Calu3 (cell line): ENCODE results near the gene NDUFA6. TPM values are rescaled to one million over a fixed set of nuclear protein-coding genes. Genes with fewer than 3 reads are reported as not detected.
A peak's percentile ranks its signal among the peaks of the same experiment; 100 is the strongest.
"Not testable (repeated sequence)": the region's sequence is repeated elsewhere in the genome, so short reads cannot be mapped to it uniquely, and the experiment has no call there.

ENCODE experiments used
- BruUV-seq: library from RNA; stranded (reverse); fragments of 400-500 nt; replicated peaks from 2 replicates; lab custom pipeline; 2021; lab: Mats Ljungman, UMichigan
- CTCF ChIA-PET: fragments of 300-600 bp; sonication (Branson Sonifier 250); formaldehyde crosslinking; loops from one replicate; lab custom pipeline; 2022; ENCODE audit warnings: antibody characterized with exemption; lab: Charles Lee
- DNase-seq: peaks from one replicate; pipeline ENCODE4 v3.0.0; 2022
- H3K27ac Mint-ChIP-seq: one replicate; pipeline ENCODE4 v1.8.0; 2022; ENCODE audit warnings: mixed read lengths; ENCODE audit not compliant: unreplicated experiment
- H3K27me3 Mint-ChIP-seq: one replicate; pipeline ENCODE4 v1.8.0; 2022; ENCODE audit warnings: mixed read lengths; ENCODE audit not compliant: unreplicated experiment
- H3K36me3 Mint-ChIP-seq: one replicate; pipeline ENCODE4 v1.8.0; 2022; ENCODE audit warnings: mild to moderate bottlenecking, moderate library complexity, mixed read lengths; ENCODE audit not compliant: insufficient read depth, unreplicated experiment
- H3K4me1 Mint-ChIP-seq: one replicate; pipeline ENCODE4 v1.8.0; 2022; ENCODE audit warnings: mild to moderate bottlenecking, low read depth, mixed read lengths; ENCODE audit not compliant: unreplicated experiment
- H3K4me3 Mint-ChIP-seq: one replicate; pipeline ENCODE4 v1.8.0; 2022; ENCODE audit warnings: mild to moderate bottlenecking, low read depth, moderate library complexity, mixed read lengths; ENCODE audit not compliant: unreplicated experiment
- H3K9me3 Mint-ChIP-seq: one replicate; pipeline ENCODE4 v1.8.0; 2022; ENCODE audit warnings: low read depth, mixed read lengths; ENCODE audit not compliant: unreplicated experiment
- CTCF ChIP-seq: fragments of 200-600 bp; IDR thresholded peaks from one replicate; pipeline ENCODE4 v1.8.0; 2022; ENCODE audit warnings: antibody characterized with exemption; ENCODE audit not compliant: unreplicated experiment
- intact Hi-C: fragments of 100-400 bp; cut with micrococcal nuclease; formaldehyde crosslinking; loops from one replicate; pipeline ENCODE4 v1.10.0; 2022; ENCODE audit not compliant: unreplicated experiment
- total RNA-seq: library from RNA; stranded (reverse); gene quantifications from 2 replicates; pipeline ENCODE4 v1.2.3, GENCODE V29; 2022

The NDUFA6 gene
- total RNA-seq, 1 experiment from 2014 or later: 61.6 TPM

GRCh38 chr22:42073621-42074041 lies 16.9 kb downstream of the NDUFA6 start:
- CTCF ChIA-PET: no interaction called here
- TF ChIP-seq CTCF: no peak
- peak overlapping the region; percentile 1 for H3K27ac Mint-ChIP-seq
- no peaks in the 10 kb centered on the region for H3K9me3 Mint-ChIP-seq
- DNase-seq: no peak
- no peaks in the 10 kb centered on the region for H3K4me1 Mint-ChIP-seq
- H3K27me3 Mint-ChIP-seq: no peaks in the 10 kb centered on the region
- H3K4me3 Mint-ChIP-seq: peak overlapping the region; percentile 47
- H3K36me3 Mint-ChIP-seq: peaks cover 17% of the 10 kb centered on the region
- intact Hi-C loops: loop anchor here (5.0 kb wide), 2 partner anchors 106 to 126 kb away; partner anchors contain the start of genes CENPM and SEPTIN3
- BruUV-seq: no TSS peak

- no peak for TF ChIP-seq CTCF
- Mint-ChIP-seq H3K4me3 (no peak overlapping the region), H3K27ac (peak overlapping the region; percentile 1), H3K4me1 (no peaks in the 10 kb centered on the region), H3K36me3 (peaks cover 17% of the 10 kb centered on the region), H3K27me3 (no peaks in the 10 kb centered on the region), H3K9me3 (no peaks in the 10 kb centered on the region)
- intact Hi-C loops: loop anchor here (5.0 kb wide), 2 partner anchors 105 to 125 kb away; partner anchors contain the start of genes CENPM and SEPTIN3
- CTCF ChIA-PET: no interaction called here
- no TSS peak for BruUV-seq
- DNase-seq: no peak
Observed at GRCh38 chr22:42072606-42073330, 17.8 kb downstream of the NDUFA6 start.

- H3K27me3 Mint-ChIP-seq, DNase-seq, H3K27ac Mint-ChIP-seq, BruUV-seq, H3K9me3 Mint-ChIP-seq, H3K4me1 Mint-ChIP-seq: not testable (repeated sequence)
- H3K36me3 Mint-ChIP-seq: peaks cover 17% of the 10 kb centered on the region
- intact Hi-C loops: loop anchor here (5.0 kb wide), 2 partner anchors 104 to 124 kb away; partner anchors contain the start of genes CENPM and SEPTIN3
- peak overlapping the region; percentile 75 for H3K4me3 Mint-ChIP-seq
- CTCF ChIA-PET: interaction anchor here (0.5 to 2.0 kb wide), 4 partner anchors 17 to 404 kb away, joined by 3 to 7 read pairs (median 6); partner anchors contain the start of genes NDUFA6 and WBP2NL
Observed at GRCh38 chr22:42071508-42071907, 19.1 kb downstream of the NDUFA6 start.

- Mint-ChIP-seq H3K27ac (peak within 1 kb of the TSS; percentile 67), H3K4me1 (no peaks in the 10 kb centered on the region), H3K27me3 (no peaks in the 10 kb centered on the region), H3K4me3 (peak within 1 kb of the TSS; percentile 75), H3K9me3 (no peaks in the 10 kb centered on the region), H3K36me3 (peaks cover 17% of the 10 kb centered on the region)
- intact Hi-C loops: loop anchor here (5.0 kb wide), 2 partner anchors 103 to 123 kb away; partner anchors contain the start of genes CENPM and SEPTIN3
- no peak for TF ChIP-seq CTCF
- CTCF ChIA-PET: interaction anchor here (0.5 to 2.0 kb wide), 5 partner anchors 18 to 404 kb away, joined by 3 to 7 read pairs (median 5); partner anchors contain the start of genes NDUFA6 and WBP2NL
- TSS peak; percentile 85 for BruUV-seq
- peak; percentile 95 for DNase-seq
Observed at GRCh38 chr22:42070517-42071422, 19.8 kb downstream of the NDUFA6 start, which contains the start of gene NAGA. Gene NAGA, minus strand, starts transcription at chr22:42070812. Its CDS starts 515 bp downstream, at chr22:42070297.
